GM21515 (cell line): ENCODE results near the gene KMT2E.

Experiments
- ATAC-seq: cut with Tn5 transposase; IDR thresholded peaks from one replicate; pipeline ENCODE4 v1.9.1; 2021; ENCODE audit not compliant: unreplicated experiment

Gene KMT2E

GRCh38 chr7:105125745-105126144, 111.7 kb downstream of the KMT2E start:
- ATAC-seq, result no peak

DNA sequence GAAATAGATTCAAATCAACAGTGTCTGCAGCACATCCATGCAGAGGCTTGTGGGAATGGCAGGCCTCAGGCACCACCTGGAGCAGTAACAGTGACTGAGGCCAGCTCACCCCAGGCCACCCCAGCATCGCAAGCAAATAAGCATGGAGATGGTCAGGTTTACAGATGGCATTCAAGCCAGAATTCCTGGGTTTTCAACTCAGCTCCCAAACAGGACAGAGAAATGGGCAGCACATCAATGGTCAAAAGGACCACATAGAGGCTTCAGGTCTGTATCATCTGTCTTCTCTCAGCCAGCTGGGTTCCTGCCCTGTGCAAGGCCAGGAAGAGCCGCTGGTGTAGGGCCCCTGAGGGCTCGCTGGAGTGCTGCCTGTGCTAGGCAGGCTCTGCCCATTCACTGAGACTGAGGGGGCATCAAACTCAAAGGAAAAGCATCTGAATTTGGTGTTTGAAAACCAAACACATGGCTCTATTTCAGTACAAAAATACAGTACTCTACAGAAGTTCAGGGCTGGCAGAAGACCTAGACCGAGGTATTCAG, 112.5 kb downstream of the KMT2E start:
- no peak for ATAC-seq

DNA sequence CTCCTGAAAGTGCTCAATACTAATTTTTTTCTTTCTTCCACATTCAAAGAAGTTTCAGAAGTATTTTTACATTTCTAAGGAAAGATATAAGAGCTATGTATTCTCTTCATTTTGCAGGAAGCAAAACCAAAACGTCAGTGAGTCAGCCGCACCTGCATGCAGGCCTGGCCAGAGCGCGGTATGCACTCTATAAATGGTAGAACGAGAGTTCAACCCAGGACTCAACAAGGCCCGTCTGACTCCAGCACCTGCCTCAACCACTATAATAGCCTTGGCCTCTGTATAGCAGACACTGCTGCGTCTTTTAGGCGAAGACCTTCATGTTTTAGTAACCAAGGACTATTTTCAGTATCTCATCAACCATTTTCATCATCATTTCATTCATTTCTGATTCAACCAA, 113.2 kb downstream of the KMT2E start:
- ATAC-seq, result no peak

DNA sequence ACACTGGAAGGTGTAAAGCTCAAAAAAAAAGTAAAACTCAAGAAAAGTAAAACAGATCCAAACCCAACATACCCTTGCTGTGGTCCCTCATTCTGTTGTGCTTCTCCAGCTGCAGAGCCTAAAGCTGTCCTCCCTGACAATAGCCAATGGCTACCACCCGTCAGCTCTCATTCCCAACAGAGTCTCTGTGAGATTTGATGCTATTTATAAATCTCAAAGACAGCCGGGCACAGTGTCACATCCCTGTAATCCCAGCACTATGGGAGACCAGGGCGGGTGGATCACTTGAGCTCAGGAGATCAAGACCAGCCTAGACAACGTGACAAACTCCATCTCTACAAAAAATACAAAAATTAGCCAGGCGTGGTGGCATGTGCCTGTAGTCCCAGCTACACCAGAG, 116.0 kb downstream of the KMT2E start:
- no peak for ATAC-seq

GRCh38 chr7:105130580-105130979, 116.6 kb downstream of the KMT2E start:
- no peak for ATAC-seq

GRCh38 chr7:105131033-105131656, 117.1 kb downstream of the KMT2E start:
- ATAC-seq, result peak; percentile 52

GRCh38 chr7:105131890-105132289, 117.9 kb downstream of the KMT2E start:
- no peak for ATAC-seq

- ATAC-seq, result no peak
Observed at GRCh38 chr7:105132335-105132734, 118.3 kb downstream of the KMT2E start.

DNA sequence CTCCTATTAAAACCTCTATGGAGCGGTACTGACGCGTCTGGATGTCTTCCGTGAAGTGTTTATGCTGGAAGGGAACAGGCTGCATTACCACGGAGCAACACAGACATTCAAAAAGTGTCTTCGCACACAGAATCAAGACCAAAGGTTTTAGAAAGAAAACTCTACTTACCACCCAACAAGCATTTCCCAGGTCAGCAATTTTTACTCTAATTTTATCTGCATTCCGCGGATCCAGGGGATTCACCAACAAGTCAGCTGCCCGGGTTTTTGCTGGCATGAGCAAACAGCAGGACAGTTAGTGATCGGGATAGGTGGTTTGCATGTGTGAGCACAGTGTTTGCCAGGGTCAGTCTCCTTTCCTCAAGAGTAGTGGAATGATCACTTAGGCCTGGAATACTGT, 118.8 kb downstream of the KMT2E start:
- ATAC-seq, result no peak

DNA sequence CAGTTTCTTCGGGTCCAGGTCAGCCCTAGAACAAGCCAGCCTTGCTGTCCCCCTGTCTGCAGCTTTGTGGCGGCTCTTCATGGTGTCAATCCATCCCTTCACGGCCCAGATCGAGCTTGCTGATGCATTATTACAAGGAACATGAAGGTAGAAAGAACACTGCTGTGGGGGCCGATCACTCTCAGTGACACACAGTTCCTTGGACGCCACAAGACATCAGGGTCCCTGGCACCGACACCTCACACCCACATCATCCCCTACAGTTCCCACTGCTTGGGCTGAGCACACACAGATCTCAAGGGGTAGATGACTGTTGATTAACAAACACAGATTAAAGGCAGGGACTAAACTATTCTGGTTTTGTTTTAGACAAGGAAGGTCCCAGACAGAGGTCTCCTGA, 119.4 kb downstream of the KMT2E start:
- no peak for ATAC-seq

DNA sequence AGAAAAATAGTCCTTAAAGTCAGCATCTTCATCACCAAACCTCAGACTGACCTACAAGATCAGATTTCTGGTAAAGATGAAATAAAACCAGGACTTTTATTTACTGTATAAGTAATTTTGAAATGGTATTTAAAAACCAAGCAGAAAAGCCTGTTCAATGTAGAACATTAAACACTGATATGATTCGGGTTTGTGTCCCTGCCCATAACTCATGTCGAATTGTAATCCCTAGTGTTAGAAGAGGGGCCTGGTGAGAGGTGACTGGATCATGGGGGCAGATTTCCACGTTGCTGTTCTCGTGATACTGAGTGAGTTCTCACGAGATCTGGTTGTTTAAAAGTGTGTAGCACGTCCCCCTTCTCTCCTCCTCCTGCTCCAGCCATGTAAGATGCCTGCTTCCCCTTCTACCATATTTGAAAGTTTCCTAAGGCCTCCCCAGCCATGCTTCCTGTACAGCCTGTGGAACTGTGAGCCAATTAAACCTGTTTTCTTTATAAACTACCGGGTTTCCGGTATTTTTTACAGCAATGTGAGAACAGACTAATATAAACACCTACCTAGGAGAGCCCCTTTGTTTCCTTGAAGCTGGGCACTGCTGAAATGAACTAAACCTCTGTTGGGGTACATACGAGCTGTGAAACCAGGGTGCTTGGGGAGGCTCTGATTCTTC, 120.1 kb downstream of the KMT2E start:
- ATAC-seq, result no peak

DNA sequence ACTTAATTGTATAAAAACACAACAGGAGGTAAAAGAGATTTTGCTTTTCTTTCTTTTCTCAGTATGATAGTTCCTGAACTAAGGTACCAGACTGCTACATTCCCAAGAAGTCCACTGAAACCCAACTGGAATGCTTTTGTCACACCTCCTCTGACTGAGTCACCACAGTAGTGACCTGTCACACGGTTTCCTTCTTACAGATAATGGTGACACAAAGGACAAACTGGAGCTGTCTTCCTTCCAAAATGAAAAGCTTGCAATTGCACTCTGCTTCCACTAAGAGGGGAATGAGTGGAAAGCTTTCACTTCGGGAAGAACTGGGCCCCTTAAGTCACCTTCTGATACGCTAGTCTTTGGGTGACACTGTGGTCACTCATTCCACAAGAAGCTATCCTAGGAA, 122.2 kb downstream of the KMT2E start:
- ATAC-seq, result no peak

GRCh38 chr7:105137898-105138297, 123.9 kb downstream of the KMT2E start:
- no peak for ATAC-seq

- no peak for ATAC-seq
Observed at GRCh38 chr7:105139381-105139780, 125.4 kb downstream of the KMT2E start.

DNA sequence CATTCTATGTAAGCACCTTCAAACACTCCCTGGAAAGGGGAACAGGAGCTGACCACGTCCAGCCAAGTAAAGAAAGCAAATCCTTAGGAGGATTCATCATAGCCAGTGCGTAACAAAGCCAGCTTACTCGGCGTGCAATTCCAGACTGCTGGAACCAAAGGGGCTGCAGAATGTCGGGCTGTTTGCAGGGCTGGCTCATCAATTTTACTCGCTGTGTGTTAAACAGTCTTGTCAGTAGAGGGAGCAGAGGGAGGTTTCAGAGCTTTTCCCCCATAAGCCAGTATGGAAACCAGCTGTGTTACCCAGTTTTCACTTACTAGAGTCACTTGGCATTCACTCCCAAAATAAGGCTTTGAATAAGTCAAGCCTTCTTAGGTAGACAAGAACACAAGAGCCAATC, 127.1 kb downstream of the KMT2E start:
- ATAC-seq, result no peak

GRCh38 chr7:105149827-105150226, 135.8 kb downstream of the KMT2E start:
- ATAC-seq, result no peak

- no peak for ATAC-seq
Observed at GRCh38 chr7:105151152-105151551, 137.1 kb downstream of the KMT2E start.

DNA sequence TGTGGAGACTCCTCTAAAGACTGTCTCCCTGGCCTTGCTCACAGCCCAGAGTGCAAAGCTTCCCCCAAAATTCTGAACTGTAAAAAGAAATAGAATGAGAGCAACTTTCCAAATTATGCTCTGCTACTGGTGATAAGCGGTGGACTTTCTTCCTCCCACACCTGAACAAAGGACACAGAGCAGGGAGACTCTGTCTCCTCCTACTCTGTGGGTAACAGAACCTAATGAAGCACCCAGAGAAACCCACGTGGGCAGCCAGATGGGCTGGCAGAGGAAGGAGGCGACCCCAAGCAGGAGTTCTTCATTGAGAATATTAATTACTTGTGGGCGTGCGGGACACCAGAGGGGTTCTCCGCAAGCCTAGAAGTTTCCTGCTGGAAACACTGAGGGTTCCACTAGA, 139.5 kb downstream of the KMT2E start:
- ATAC-seq, result no peak

- ATAC-seq, result no peak
Observed at GRCh38 chr7:105154084-105154483, 140.1 kb downstream of the KMT2E start.

- ATAC-seq, result no peak
Observed at GRCh38 chr7:105156731-105157130, 142.7 kb downstream of the KMT2E start.

- no peak for ATAC-seq
Observed at GRCh38 chr7:105157278-105157677, 143.3 kb downstream of the KMT2E start.

DNA sequence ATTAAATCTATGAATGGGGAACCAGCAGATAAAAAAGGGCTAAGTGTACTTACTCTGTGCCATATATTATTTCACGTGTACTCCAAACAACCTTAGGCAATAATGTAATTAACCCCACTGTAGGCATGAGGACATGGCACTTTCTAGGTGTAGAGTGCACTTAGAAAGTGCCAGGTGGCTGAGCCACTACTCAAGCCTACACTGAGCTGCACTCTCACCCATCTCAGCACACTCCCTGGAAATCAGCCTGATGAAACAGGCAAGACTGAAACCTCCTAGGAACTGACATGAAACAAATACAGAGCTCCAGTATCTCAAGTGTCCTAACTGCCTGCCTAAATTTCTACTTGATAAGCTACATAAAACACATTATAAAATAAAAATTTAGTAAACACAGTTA, 147.4 kb downstream of the KMT2E start:
- no peak for ATAC-seq
